K562 (cell line): ENCODE measurements around the gene CITED2. TPM values are rescaled to one million over a fixed set of nuclear protein-coding genes. Genes with fewer than 3 reads are reported as not detected.

Source experiments
- CTBP1 ChIP-seq: fragments of 450-650 bp; IDR thresholded peaks from 2 replicates; pipeline ENCODE4 v1.6.1; 2016; ENCODE audit warnings: borderline replicate concordance
- DMBX1 ChIP-seq: fragments of 250-450 bp; sonication (Bioruptor Pico); IDR thresholded peaks from 2 replicates; pipeline ENCODE4 v1.8.0; 2022; ENCODE audit warnings: inconsistent platforms, mild to moderate bottlenecking, moderate library complexity, borderline replicate concordance
- FOXA1 ChIP-seq: fragments of 450-650 bp; IDR thresholded peaks from 2 replicates; pipeline ENCODE4 v1.6.1; 2016; ENCODE audit warnings: mild to moderate bottlenecking, borderline replicate concordance
- GATAD2A ChIP-seq: fragments of 450-650 bp; IDR thresholded peaks from 2 replicates; pipeline ENCODE4 v1.6.1; 2017
- HOMEZ ChIP-seq: fragments of 250-450 bp; sonication (Bioruptor Pico); IDR thresholded peaks from 2 replicates; pipeline ENCODE4 v1.4.0; 2020; ENCODE audit warnings: mild to moderate bottlenecking, moderate library complexity
- KAT7 ChIP-seq: sonication (generic); formaldehyde crosslinking; IDR thresholded peaks from 2 replicates; pipeline ENCODE4 v1.8.0; 2022; ENCODE audit warnings: missing genetic modification reagents, mild to moderate bottlenecking, borderline replicate concordance
- LCOR ChIP-seq: sonication (generic); formaldehyde crosslinking; IDR thresholded peaks from 2 replicates; pipeline ENCODE4 v1.8.0; 2022; ENCODE audit warnings: mild to moderate bottlenecking, missing genetic modification reagents
- NCOR1 ChIP-seq: fragments of 450-650 bp; IDR thresholded peaks from 2 replicates; pipeline ENCODE4 v1.6.1; 2016; ENCODE audit warnings: mild to moderate bottlenecking, moderate library complexity
- RAD51 ChIP-seq: fragments of 450-650 bp; IDR thresholded peaks from 2 replicates; pipeline ENCODE4 v1.7.1; 2016; ENCODE audit warnings: low read depth, mild to moderate bottlenecking, borderline replicate concordance
- RBM14 ChIP-seq: fragments of 200-400 bp; formaldehyde crosslinking; IDR thresholded peaks from 2 replicates; pipeline ENCODE4 v1.6.1; 2018; ENCODE audit warnings: low read depth, mild to moderate bottlenecking, low read length, moderate library complexity, borderline replicate concordance; ENCODE audit not compliant: insufficient read depth
- RBM17 ChIP-seq: fragments of 200-400 bp; formaldehyde crosslinking; IDR thresholded peaks from 2 replicates; pipeline ENCODE4 v1.6.1; 2017; ENCODE audit warnings: low read depth, mild to moderate bottlenecking, low read length, borderline replicate concordance
- RFX5 ChIP-seq: IDR thresholded peaks from 2 replicates; pipeline ENCODE4 v1.6.1; 2011; ENCODE audit warnings: low read depth, mild to moderate bottlenecking, improper control_type of control experiment, low read length
- SMAD4 ChIP-seq: fragments of 250-450 bp; sonication (Bioruptor Pico); conservative IDR thresholded peaks from 2 replicates; pipeline ENCODE4 v1.8.0; 2021; ENCODE audit warnings: inconsistent platforms, mild to moderate bottlenecking, moderate library complexity
- SMARCA5 ChIP-seq: fragments of 450-650 bp; IDR thresholded peaks from 2 replicates; pipeline ENCODE4 v1.6.1; 2016
- TCF7 ChIP-seq: sonication (generic); IDR thresholded peaks from 2 replicates; pipeline ENCODE4 v1.6.1; 2016; ENCODE audit warnings: antibody characterized with exemption, borderline replicate concordance
- TFAM ChIP-seq: fragments of 250-450 bp; sonication (Bioruptor Pico); conservative IDR thresholded peaks from 2 replicates; pipeline ENCODE4 v1.5.0; 2021; ENCODE audit warnings: mild to moderate bottlenecking, moderate library complexity
- ZNF24 ChIP-seq: fragments of 450-650 bp; IDR thresholded peaks from 2 replicates; pipeline ENCODE4 v1.6.1; 2016
- ZNF253 ChIP-seq: fragments of 250-450 bp; sonication (Bioruptor Pico); conservative IDR thresholded peaks from 2 replicates; pipeline ENCODE4 v1.6.1; 2021; ENCODE audit warnings: mild to moderate bottlenecking
- ZNF41 ChIP-seq: fragments of 250-450 bp; sonication (Bioruptor Pico); conservative IDR thresholded peaks from 2 replicates; pipeline ENCODE4 v1.4.0; 2020; ENCODE audit warnings: mild to moderate bottlenecking
- ZNF518B ChIP-seq: fragments of 250-450 bp; sonication (Bioruptor Pico); IDR thresholded peaks from 2 replicates; pipeline ENCODE4 v1.5.0; 2021; ENCODE audit warnings: mild to moderate bottlenecking, moderate library complexity
- ZNF589 ChIP-seq: fragments of 200-800 bp; sonication (Bioruptor generic); IDR thresholded peaks from 2 replicates; pipeline ENCODE4 v1.6.1; 2016; ENCODE audit warnings: low read depth, missing genetic modification characterization, missing compliant biosample characterization
- ZNF740 ChIP-seq, 3 experiments: fragments of 200-800 bp in 1 of 3; sonication (Bioruptor generic) in 1 of 3; sonication (generic) in 1 of 3; formaldehyde crosslinking in 1 of 3; IDR thresholded peaks; 2 replicates each; pipeline versions ENCODE4 v1.6.1 to v1.8.0; 2016 to 2022; ENCODE audit warnings: mild to moderate bottlenecking in 2 of 3, missing compliant biosample characterization in 2 of 3, missing genetic modification characterization in 2 of 3, missing genetic modification reagents in 1 of 3
- ZNF778 ChIP-seq: fragments of 450-650 bp; formaldehyde crosslinking; IDR thresholded peaks from 2 replicates; pipeline ENCODE4 v1.4.0; 2020; ENCODE audit warnings: mild to moderate bottlenecking, moderate library complexity
- polyA plus RNA-seq, 8 experiments: library from polyadenylated mRNA; depleted of rRNA in 4 of 8; stranded (reverse) in 5 of 8; unstranded in 3 of 8; fragments of >200 nt; fragmentation: Nextera tagmentation in 2 of 8; fragmentation: Illumina TruSeq in 1 of 8; extraction: Ambion mirVana in 2 of 8; extraction: Trizol in 1 of 8; gene quantifications; 2 replicates each; pipeline versions ENCODE4 v1.2.1 to v1.2.3, GENCODE V29; 2011 to 2014; ENCODE audit warnings: inconsistent platforms in 1 of 8, missing spikeins in 1 of 8
- total RNA-seq, 7 experiments: library from RNA; depleted of rRNA in 6 of 7; stranded (reverse); fragments of >200 nt in 6 of 7; fragmentation: Illumina TruSeq in 2 of 7; extraction: Trizol in 2 of 7; gene quantifications; 2 replicates each; pipeline versions ENCODE4 v1.2.1 to v1.2.3, GENCODE V29; 2011 to 2021; ENCODE audit warnings: low replicate concordance in 1 of 7

CITED2 gene
- total and polyA plus RNA-seq, 9 of the 15 experiments (the other 6 are each of a cell fraction or from before 2014, with no cell fraction given) = 0.21 to 86.1 (median 17.5) TPM

- no peak for TF ChIP-seq RBM14
- TF ChIP-seq CTBP1 = peak; percentile 76
- no peak for TF ChIP-seq SMARCA5
- 0 out of 2 replicates have a peak, but pooled peaks have one; percentile 30 for TF ChIP-seq ZNF41 (CRISPR knock-in tag)
- TF ChIP-seq LCOR (CRISPR knock-in tag) = no peak
- TF ChIP-seq RBM17 = no peak
- TF ChIP-seq ZNF518B = no peak
- TF ChIP-seq TCF7 = no peak
- no peak for TF ChIP-seq GATAD2A
- TF ChIP-seq TFAM (CRISPR knock-in tag) = no peak
- TF ChIP-seq FOXA1 = no peak
- no peak for TF ChIP-seq ZNF778
- TF ChIP-seq ZNF740 (CRISPR knock-in tag; IDR thresholded peaks at IDR 0.05) = peak; percentile 30; the same call in 1 of the 2 replicates
- 0 out of 4 replicates have a peak, but pooled peaks of 1 of the 2 experiments have one; percentile 12 for TF ChIP-seq ZNF740 (tag; IDR thresholded peaks at IDR 0.05)
- TF ChIP-seq ZNF24 = peak; percentile 48; the same call in 1 of the 2 replicates
- no peak for TF ChIP-seq ZNF589 (CRISPR knock-in tag)
- 0 out of 2 replicates have a peak, but pooled peaks have one; percentile 39 for TF ChIP-seq SMAD4 (CRISPR knock-in tag)
- no peak for TF ChIP-seq ZNF253 (CRISPR knock-in tag)
- TF ChIP-seq RFX5 = no peak
- no peak for TF ChIP-seq RAD51
- TF ChIP-seq KAT7 (CRISPR knock-in tag) = peak; percentile 58; the same call in 1 of the 2 replicates
- no peak for TF ChIP-seq HOMEZ
- TF ChIP-seq NCOR1 = no peak
- TF ChIP-seq DMBX1 (CRISPR knock-in tag) = peak; percentile 40; the same call in 1 of the 2 replicates
Measured at GRCh38 chr6:139373154-139373927, 1.1 kb downstream of the CITED2 start (continued).
